Activated CD4-positive, CD25-positive, alpha-beta regulatory T cell treated with anti-CD3 and anti-CD28 coated beads, Interleukin-2, amount 50 U/mL, for 24 hours (primary cell): ENCODE results near the gene PRRT3.
"Not testable (repeated sequence)": the region's sequence is repeated elsewhere in the genome, so short reads cannot be mapped to it uniquely, and the experiment has no call there.

Experiments
- ATAC-seq, 2 donors: fragments of 150-1000 bp; cut with Tn5 transposase; one replicate each; pipeline ENCODE4 v1.10.0; 2021; ENCODE audit warnings: mild to moderate bottlenecking in 1 of 2, moderate library complexity in 1 of 2

Gene PRRT3

DNA sequence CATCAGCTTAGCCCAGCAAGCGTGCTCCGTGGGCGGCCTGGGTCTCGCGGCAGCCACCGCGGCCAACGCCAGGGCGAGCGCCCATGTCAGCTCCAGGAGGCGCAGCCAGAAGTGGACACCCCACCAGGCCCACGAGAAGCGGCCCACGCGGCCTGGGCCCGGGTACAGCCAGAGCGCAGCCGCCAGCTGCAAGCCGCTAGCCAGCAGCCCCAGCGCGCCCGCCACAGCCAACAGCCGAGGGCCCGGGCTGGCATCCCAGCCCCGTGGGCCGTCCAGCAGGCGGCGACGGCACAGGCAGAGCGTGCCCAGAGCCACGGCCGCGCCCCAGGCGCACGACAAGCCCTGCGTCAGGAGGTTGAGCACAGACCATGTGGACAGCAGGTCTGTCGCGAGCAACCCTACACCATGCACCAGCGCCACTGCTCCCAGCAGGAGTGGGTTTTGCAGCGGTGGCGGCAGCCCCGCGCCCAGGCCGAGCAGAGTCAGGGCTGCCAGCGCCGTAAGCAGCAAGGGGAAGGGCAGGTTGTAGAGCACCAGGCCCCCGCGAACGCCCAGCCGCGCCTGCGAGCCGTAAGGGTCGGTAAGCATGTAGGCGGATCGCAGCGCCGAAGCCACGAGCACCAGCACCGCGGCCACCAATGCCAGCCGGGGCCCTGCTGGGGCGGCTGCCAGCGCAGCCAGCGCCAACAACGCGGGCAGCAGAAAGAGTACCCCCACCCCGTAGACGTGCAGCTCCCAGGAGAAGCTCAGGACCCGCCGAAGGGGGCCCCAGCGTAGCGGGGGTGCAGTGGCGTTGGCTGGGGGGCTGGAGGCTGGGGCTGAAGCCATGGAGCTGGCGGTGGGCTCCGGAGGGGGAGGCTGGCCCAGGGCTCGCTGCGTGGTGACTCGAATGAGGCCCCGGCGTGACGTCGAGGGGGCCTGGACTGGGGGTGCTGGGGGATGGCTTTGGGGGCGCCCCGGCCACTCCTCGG lies 4.9 kb downstream of the PRRT3 start:
- no peak for ATAC-seq

DNA sequence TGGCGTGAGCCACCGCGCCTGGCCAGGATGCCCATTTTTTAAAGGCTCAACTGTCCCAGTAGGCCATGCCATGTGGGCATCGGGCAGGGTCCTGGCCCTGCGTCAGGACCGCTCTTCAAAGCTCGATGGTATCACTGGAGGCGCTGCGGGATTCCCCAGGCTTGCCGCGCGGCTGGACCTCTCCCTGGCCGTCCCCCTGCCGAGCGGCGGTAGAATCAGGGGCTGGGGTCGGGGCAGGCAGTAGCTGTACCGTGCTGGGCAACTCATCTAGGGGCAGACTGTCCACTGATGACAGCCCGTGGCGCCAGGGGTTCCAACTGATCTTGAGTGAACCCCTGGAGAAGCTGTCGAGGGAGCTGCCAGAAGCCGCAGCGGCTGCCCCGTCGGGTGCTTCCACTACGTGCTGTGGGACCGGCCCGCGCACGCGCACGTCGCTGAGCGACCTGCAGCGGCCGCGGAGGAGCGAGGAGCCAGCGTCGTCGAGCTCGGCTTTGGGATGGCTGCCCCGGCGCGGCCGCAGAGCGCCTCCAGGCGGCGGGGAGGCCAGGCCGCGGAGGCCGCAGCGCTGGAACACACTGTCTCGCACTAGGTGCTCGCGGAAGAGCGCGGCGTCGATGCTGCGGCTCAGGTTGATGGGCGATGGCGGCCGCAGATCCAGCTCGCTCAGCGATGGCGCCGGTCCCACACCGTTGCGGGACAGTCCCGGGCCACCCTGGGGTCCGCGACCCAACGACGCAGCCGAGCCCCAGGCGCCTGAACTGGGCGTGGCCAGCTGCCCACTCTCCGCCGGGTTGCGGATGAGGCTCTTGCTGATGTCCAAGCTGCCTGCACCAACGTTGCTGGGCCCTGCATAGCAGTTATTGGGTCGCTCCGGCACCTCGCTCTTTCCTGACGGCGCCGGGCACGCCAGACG lies 5.8 kb downstream of the PRRT3 start:
- peak; percentile 85 to 94 for ATAC-seq

DNA sequence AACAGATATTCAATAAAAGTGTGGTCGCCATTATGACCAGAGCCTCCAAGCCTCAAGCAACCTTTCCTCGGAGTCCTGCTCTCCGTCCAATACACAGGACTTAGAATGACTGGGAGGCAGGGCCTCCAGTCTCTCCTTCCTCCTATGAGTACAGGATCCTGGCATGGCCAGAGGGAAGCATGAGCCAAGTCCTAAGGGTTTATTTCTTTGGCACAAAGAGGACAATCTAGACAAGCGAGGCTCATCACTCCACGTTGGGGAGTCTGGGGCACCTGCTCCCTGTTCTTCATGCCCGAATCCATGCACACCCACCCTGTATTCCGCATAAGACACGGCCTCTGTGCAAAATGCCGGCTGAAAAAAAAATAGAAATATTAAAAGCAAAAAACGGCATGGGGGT lies 6.8 kb downstream of the PRRT3 start:
- no peak for ATAC-seq

DNA sequence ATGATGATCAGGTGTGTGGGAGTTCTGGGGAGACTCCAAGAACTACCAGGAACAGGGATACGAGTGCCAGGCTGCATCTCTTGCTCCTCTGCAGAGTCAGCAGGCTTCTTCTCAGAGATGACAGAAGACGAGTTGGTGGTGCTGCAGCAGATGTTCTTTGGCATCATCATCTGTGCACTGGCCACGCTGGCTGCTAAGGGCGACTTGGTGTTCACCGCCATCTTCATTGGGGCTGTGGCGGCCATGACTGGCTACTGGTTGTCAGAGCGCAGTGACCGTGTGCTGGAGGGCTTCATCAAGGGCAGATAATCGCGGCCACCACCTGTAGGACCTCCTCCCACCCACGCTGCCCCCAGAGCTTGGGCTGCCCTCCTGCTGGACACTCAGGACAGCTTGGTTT lies 7.9 kb downstream of the PRRT3 start:
- no peak for ATAC-seq

DNA sequence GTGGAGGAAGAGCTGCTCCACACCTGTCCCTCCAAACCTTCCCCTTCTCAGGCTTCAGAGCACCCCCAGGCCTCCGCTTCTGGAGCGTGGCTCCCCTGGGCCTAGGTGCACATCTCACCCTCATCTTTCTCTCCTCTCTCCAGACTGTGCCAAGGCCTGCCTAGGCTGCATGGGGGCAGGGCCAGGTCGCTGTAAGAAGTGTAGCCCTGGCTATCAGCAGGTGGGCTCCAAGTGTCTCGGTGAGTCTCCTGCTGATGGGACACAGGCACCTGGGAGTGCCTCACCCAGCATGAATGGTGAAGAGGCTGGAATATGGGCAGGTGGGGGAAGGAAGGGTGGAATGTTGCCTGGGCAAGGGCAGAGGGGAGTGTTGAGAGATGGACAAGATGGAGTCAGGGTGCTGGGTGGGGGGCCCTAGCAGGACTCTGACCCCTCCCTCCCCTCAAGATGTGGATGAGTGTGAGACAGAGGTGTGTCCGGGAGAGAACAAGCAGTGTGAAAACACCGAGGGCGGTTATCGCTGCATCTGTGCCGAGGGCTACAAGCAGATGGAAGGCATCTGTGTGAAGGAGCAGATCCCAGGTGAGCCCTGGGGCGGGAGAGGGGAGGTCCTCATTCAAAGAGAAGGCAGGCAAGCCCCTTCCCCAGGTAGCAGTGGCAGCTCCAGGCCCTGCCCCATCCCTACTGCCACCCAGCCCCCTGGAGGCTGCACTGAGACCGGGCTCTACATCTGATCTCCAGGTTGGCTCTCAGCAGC lies 9.1 kb downstream of the PRRT3 start:
- no peak for ATAC-seq

DNA sequence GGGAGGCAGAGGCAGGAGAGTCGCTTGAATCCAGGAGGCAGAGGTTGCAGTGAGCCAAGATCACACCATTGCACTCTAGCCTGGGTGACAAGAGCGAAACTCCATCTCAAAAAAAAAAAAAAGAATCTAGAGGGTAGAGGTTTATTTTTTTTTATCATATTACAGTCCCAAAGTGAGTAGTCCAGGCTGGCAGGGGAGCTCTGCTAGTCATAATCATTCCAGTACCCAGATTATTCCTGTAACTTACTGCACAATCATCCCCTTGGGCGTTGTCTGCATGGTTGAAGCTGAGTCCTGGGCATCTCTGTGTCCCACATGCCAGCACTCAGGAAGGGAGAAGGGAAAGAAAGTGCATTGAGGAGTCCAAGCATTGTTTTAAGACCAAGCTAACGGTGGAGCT lies 10.0 kb downstream of the PRRT3 start:
- no peak for ATAC-seq

DNA sequence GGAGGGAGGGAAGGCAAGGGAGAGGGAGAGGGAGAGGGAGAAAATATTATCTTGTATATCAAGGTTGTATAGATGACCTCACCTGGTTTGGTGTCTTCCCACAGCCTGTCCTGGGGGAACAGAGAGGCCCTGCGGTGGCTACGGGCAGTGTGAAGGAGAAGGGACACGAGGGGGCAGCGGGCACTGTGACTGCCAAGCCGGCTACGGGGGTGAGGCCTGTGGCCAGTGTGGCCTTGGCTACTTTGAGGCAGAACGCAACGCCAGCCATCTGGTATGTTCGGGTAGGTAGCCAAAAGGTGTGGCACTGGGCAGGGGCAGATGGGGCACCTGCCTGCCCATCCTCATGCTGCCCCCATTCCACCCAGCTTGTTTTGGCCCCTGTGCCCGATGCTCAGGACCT lies 11.5 kb downstream of the PRRT3 start:
- ATAC-seq = no peak

DNA sequence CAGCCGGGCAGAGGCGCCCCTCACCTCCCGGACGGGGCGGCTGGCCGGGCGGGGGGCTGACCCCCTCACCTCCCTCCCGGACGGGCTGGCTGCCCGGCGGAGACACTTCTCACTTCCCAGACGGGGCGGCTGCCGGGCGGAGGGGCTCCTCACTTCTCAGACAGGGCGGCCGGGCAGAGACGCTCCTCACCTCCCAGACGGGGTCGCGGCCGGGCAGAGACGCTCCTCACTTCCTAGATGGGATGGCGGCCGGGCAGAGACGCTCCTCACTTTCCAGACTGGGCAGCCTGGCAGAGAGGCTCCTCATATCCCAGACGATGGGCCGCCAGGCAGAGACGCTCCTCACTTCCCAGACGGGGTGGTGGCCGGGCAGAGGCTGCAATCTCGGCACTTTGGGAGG lies 12.3 kb downstream of the PRRT3 start:
- not testable (repeated sequence) for ATAC-seq

DNA sequence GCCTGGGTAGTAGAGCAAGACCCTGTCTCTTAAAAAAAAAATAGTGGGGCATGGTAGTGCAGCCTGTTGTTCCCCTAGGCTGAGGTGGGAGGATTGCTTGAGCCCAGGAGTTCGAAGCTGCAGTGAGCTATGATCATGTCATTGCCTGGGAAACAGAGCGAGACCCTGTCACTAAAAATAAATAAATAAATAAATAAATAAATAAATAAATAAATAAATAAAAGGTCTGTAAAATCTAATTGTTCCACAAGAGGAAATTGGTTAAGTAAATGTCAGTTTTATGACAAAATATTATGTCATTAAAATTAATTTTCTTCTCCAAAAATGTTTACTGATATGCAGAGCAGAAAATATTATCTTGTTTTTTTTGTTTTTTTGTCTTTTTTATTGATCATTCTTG lies 13.2 kb downstream of the PRRT3 start:
- ATAC-seq = no peak

DNA sequence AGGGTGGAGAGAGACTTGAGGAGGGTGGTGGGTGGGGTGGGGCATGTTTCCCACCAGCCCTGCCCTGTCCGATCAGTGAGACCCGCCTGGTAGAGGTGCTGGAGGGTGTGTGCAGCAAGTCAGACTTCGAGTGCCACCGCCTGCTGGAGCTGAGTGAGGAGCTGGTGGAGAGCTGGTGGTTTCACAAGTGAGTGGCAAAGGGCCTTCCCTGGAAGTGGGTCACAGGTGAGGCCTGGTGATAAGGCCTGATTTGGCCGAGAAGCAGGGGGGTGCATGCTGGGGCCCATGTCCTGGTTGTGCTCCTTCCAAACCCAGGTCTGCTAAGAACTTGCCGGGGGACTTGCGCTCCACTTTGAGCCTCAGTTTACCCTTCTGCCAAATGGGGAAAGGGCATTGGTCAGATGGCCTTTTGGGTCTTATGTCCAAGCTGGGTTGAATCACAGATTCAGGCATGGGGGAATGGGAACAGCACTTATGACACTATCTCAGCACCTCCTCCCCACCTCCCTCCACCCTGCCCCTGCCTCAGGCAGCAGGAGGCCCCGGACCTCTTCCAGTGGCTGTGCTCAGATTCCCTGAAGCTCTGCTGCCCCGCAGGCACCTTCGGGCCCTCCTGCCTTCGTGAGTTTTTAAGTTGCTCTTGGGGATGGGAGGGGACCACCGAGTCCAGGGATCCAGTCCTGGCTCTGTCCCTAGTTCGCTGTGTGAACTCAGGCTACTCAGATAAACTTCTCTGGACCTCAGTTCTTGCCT lies 14.5 kb downstream of the PRRT3 start:
- ATAC-seq = no peak

DNA sequence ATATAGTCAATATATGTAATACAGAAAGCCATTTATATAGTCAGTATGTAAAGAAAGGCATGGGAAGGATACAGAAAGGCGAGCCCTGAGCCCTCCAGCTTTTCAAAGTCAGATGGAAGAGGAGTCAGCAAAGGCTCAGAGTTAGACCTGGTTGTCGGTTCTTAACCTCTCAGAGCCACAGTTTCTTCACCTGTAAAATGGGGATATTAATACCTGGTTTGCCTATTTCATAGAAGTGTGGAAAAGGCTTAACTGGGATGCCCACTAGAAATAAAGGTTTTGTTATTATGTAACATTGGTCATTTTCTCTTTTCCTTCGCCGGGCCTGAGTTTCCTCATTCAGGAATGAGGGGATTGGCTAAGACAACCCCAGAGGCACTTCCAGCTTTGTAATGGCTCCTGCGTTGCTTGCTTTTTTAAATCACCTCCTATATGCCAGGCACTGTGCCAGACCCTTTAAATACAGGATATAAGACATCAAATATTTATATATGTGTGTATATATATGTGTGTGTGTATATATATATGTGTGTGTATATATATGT lies 16.2 kb downstream of the PRRT3 start:
- ATAC-seq = no peak

DNA sequence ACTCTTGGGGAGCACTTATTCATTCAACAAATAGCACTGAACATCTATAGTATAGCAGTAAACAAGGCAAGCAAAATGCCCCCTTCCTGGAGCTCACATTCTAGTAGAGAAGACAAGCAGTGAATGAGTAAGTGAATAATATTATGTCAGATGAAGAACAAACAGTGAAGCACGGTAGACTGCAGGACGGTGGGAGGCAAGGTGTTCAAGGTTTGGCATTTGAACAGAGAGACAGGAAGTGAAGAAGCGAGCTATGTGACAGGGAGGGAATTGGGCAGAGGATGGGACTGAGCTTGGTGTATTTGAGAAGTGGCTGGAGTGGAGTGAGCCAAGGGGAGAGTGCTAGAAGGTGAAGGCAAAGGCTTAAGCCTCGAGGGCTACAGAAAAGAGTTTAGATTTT lies 17.2 kb downstream of the PRRT3 start:
- ATAC-seq = no peak

DNA sequence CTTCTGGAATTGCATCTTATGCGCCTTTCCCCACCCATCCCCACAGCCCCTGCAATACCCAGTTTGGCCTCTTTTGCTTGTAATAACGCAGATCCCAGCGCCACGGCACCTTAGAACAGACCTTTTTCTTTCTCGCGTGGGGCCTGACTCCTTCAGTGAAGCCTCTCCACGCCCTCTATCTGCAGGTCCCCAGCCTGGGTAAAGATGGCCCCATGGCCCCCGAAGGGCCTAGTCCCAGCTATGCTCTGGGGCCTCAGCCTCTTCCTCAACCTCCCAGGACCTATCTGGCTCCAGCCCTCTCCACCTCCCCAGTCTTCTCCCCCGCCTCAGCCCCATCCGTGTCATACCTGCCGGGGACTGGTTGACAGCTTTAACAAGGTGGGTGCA lies 18.0 kb downstream of the PRRT3 start:
- no peak for ATAC-seq

DNA sequence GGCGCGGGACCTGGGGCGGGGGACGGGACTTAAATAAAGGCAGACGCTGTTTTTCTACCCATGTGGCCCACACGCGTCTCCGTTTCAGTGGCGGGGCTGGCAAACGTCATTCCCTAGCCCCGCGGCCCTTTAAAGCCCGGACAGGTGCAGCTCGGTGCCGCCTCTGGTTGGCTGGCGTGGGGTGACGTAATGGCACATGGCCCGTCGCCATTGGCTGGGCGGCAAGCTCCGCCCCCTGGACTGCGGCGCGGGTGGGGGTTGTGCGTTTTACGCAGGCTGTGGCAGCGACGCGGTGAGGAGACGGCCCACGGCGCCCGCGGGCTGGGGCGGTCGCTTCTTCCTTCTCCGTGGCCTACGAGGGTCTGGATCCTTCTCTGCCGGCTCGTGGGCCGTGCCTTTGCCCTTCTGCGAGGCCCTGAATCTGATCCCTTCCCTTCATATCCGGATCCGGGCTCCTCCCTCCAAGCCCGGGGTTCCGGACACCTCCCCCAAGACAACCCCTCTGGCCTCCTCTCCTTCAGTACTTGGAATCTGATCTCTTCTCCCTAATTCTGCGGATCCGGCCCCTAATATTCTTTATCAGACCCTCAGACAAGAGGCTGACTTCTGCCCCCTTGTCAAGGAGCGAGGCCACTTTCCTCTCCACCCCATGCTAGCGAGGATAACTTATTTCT lies 18.5 kb downstream of the PRRT3 start, which contains the start of gene CRELD1:
Gene CRELD1 (plus strand): TSS at position 274 of the 674 bp plus-strand sequence. CDS start 605 bp downstream, outside the sequence.
- ATAC-seq = peak; percentile 83 to 86

DNA sequence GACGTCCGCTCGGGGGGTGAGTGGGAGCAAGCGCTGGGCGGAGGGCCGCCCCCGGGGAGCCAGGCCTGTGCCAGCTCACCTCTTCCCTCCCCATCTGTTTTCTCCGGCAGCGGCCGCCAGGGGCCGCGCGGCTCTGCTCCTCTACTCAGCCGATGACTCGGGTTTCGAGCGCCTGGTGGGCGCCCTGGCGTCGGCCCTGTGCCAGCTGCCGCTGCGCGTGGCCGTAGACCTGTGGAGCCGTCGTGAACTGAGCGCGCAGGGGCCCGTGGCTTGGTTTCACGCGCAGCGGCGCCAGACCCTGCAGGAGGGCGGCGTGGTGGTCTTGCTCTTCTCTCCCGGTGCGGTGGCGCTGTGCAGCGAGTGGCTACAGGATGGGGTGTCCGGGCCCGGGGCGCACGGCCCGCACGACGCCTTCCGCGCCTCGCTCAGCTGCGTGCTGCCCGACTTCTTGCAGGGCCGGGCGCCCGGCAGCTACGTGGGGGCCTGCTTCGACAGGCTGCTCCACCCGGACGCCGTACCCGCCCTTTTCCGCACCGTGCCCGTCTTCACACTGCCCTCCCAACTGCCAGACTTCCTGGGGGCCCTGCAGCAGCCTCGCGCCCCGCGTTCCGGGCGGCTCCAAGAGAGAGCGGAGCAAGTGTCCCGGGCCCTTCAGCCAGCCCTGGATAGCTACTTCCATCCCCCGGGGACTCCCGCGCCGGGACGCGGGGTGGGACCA lies 19.2 kb downstream of the PRRT3 start:
- peak; percentile 81 to 83 for ATAC-seq

DNA sequence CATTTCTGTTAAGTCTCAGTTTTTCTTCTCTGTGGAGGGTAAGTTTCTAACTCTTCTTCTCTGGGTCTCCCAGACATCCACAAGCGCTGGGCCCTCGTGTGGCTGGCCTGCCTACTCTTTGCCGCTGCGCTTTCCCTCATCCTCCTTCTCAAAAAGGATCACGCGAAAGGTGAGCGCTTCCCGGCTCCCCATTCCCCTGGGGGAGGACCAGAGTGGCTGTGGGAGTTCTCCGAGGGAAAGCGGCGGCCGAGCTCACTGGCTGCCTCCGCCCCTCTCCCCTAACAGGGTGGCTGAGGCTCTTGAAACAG lies 19.7 kb downstream of the PRRT3 start:
- no peak for ATAC-seq

DNA sequence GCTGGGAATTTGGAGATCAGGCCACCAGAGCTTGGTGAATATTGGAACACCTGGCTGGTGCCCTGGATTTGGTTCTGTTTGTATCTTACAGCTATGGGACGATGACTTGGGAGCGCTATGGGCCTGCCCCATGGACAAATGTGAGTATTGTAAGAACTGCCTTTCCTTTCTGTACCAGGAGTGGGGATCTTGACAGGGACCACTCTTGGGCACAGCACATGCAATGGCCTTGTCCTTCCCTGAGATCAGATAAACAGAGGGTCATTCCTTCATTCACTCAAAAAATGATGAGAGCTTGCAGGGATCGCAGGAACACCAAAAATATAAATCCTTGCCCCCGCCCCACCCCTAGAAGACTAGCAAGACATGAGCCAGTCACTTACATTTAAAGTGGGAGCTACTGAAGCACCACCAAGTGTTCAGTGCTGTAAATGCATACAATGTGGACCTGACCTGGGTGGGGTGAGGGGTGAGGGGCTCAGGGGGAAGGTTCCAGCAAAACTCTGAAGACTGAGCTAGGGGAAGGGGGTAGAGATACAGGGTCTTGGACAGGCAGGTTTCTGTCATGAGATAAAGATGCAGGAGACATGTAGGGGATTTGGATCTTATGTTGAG lies 21.3 kb downstream of the PRRT3 start:
- no peak for ATAC-seq

DNA sequence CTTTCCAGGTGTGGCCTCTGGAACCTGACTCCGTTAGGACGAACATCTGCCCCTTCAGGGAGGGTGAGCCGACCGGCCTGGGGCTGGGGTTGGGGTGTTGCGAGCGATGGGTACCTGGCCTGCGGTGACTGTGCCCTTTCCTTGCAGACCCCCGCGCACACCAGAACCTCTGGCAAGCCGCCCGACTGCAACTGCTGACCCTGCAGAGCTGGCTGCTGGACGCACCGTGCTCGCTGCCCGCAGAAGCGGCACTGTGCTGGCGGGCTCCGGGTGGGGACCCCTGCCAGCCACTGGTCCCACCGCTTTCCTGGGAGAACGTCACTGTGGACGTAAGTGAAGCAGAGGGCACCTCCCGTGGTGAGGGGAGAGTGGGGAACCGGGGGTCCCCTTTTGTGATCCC lies 24.1 kb downstream of the PRRT3 start:
- ATAC-seq = no peak

DNA sequence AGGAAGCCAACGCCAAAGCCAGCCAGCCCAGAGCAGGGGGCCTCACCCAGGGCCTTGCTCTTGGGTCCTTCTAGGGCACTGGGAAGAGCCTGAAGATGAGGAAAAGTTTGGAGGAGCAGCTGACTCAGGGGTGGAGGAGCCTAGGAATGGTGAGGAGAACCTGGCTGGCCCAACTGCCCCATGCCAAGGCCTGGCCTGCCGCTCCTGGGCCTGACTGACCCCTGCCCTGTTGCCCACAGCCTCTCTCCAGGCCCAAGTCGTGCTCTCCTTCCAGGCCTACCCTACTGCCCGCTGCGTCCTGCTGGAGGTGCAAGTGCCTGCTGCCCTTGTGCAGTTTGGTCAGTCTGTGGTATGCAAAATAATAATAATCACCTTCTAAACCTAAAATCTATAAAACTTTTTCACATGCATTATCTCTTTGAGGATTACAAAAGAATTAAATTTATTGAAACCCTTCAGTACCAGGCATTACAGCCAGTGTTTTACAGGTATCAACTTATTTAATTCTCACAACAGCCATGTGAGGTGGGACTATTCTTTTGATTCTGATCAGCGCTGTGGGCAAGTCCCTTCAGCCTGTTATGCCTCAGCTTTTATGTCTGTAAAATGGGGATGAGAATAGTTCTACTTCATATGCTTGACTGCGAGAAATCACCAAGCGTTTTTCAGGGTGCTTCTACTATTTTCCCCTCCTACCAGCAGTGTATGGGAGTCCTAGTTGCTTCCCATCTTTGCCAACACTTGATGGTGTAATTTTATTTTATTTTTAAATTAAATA lies 33.8 kb downstream of the PRRT3 start:
- no peak for ATAC-seq
